ENCODE measurements around the gene ATP10A.
A peak's percentile ranks its signal among the peaks of the same experiment; 100 is the strongest.

The ATP10A gene

DNA sequence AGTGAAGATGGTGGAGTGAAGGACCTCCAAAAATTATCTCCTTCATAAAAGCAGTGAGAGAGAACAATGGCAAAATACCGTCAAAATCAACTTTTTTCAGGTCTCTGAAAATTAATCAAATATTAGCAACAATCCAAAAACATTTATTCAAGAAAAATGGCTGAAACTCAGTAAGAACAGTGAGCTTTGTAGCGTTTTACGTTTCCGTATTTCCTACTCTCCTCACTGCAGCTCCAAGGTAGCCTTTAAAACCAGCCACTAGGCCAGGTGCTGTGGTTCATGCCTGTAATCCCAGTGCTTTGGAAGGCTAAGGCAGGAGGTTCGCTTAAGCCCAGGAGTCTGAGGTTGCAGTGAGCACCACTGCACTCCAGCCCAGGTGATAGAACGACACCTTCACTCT lies 38.5 kb downstream of the ATP10A start:
- H3K36me3 Mint-ChIP-seq: peaks cover 37% of the 10 kb centered on the region
- peak overlapping the region; percentile 52 for H3K4me3 Mint-ChIP-seq
- H3K9me3 Mint-ChIP-seq: peaks cover 12% of the 10 kb centered on the region
- no peaks in the 10 kb centered on the region for H3K27me3 Mint-ChIP-seq
- H3K27ac Mint-ChIP-seq: peak overlapping the region; percentile 11
- peaks cover 87% of the 10 kb centered on the region for H3K4me1 Mint-ChIP-seq

DNA sequence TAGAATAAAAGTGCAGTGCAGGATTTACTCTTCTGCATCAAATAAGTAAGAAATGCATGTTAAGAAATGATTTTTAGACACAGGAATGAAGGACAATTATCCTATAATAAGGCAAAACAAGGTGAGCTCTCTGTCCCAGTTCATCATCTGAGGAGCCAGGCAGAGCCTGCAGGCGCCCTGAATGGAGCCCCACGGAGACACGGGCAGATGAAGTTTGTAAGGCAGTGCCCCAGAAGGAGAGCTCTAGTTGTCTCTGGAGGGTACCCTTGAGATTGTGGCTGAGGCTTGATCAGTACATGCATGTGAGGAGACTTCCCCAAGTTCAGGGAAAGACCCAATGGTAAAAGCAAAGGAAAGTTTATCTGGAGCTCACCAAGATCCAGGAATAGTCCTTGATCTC lies 50.3 kb downstream of the ATP10A start:
- H3K4me3 Mint-ChIP-seq: peak overlapping the region; percentile 45
- H3K27ac Mint-ChIP-seq: peak overlapping the region; percentile 88
- H3K27me3 Mint-ChIP-seq: no peaks in the 10 kb centered on the region
- no peaks in the 10 kb centered on the region for H3K9me3 Mint-ChIP-seq
- peaks cover 81% of the 10 kb centered on the region for H3K4me1 Mint-ChIP-seq
- peaks cover 4% of the 10 kb centered on the region for H3K36me3 Mint-ChIP-seq

DNA sequence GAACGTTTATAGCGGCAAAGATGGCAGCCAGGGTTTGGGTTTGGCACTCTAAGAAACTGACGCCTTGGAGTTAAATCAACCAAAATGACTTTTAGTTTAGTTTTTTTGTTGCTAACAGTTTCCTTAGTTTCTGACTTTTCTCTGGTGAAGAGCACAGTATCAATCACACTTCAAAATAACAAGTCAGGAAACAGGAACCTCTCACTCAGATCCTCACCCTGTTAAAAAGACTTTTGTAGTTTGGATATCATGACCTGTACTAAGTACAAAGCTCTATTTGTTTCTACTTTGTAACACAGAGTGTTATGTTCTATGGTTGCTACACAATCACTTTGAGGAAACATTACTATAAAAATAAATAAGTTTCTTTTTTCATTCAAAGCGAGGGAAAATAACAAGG lies 51.1 kb downstream of the ATP10A start:
- Mint-ChIP-seq H3K4me1 (peaks cover 79% of the 10 kb centered on the region), H3K27ac (peak overlapping the region; percentile 88)

DNA sequence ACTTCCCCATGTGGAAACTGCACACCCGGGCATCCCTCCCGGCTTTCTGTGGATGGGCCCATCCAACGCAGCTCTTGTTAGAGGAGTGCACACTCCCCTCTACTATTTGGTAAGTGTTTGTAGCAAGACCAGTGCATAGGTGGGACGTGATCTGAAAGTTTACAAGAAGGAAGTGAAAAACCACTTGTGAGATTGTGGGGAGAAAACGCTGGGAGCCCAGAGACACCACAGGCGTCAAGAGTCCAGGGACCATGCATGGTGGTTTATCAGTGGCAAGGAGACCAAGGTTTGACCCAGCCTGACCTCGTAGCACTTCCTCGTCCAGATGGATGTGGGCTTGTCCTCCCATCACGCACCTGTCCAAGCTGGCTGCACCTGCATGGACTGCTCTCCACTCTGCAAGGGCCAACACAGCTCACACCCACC lies 51.6 kb downstream of the ATP10A start:
- Mint-ChIP-seq H3K27ac (peak overlapping the region; percentile 88), H3K27me3 (no peaks in the 10 kb centered on the region), H3K9me3 (no peaks in the 10 kb centered on the region), H3K36me3 (peaks cover 4% of the 10 kb centered on the region), H3K4me3 (peak overlapping the region; percentile 81), H3K4me1 (peaks cover 83% of the 10 kb centered on the region)

More for the DNA sequence above, 51.1 kb downstream of the ATP10A start:
- Mint-ChIP-seq H3K36me3 (peaks cover 4% of the 10 kb centered on the region), H3K4me3 (peak overlapping the region; percentile 81), H3K27me3 (no peaks in the 10 kb centered on the region), H3K9me3 (no peaks in the 10 kb centered on the region)

DNA sequence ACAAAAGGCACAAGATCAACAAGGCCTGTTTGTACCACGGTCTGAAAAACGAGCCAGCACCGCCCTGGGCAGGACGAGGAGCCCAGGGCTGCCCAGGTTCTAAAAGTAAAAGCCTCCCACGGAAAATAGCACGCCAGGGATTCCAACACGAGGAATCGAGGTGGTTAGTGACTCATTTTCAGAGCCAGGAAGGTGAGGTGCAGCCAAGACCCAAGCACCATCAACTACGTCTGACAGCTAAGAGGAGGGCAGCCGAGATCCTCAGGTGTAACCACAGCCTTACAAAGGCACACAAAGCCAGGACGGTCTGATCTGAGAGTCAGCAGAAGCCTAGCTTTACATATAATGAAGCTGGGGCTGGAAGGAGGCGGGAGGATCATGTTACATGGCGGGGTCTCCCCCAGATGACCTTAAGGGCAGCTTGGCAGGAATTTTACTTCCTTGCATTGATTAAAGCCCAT lies 52.5 kb downstream of the ATP10A start:
- H3K27ac Mint-ChIP-seq: peak overlapping the region; percentile 88
- no peaks in the 10 kb centered on the region for H3K9me3 Mint-ChIP-seq
- H3K4me1 Mint-ChIP-seq: peaks cover 90% of the 10 kb centered on the region
- H3K27me3 Mint-ChIP-seq: no peaks in the 10 kb centered on the region
- peaks cover 4% of the 10 kb centered on the region for H3K36me3 Mint-ChIP-seq
- H3K4me3 Mint-ChIP-seq: peak overlapping the region; percentile 81

DNA sequence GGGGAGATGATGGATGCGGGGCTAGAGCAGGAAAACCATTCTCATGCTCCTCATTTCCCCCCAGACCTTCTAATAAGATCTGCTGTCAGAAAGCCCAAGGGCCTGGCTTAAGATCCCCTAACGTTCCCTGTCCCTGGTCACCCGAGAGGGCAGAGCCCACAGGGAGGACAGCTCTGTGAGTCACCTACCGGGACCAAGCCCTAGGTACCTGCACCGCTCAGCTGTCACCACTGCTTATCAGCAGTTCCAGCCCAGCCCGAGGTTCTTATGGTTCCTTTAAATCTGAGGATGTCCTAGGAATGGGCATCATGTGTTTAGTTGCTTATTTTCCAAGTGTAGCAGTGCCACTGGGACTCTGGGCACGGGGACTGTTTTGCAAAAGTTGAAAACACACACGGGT lies 53.0 kb downstream of the ATP10A start:
- no peaks in the 10 kb centered on the region for H3K27me3 Mint-ChIP-seq
- peaks cover 4% of the 10 kb centered on the region for H3K36me3 Mint-ChIP-seq
- H3K9me3 Mint-ChIP-seq: no peaks in the 10 kb centered on the region
- peak overlapping the region; percentile 81 for H3K4me3 Mint-ChIP-seq
- peak overlapping the region; percentile 88 for H3K27ac Mint-ChIP-seq
- peaks cover 90% of the 10 kb centered on the region for H3K4me1 Mint-ChIP-seq

DNA sequence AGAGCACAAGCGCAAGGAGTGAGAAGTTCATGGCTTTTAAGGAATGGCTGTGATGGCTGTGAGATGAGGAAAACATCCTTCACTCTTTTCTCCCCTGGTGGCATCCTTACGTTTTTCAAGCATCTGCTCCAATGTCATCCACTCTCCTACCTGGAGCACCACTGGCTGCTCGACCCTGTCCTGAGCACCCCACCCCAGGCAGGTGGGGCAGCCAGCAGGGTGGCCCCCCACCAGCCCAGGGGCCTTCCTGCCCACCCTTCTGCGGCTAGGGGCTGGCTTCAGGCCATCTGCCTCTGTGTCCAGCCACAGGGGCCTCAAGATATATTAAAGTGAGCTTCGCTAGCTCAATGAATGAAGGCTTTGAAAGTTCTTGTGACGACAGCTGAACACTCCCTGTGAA lies 56.1 kb downstream of the ATP10A start:
- Mint-ChIP-seq H3K27ac (peak overlapping the region; percentile 42), H3K9me3 (no peaks in the 10 kb centered on the region), H3K27me3 (no peaks in the 10 kb centered on the region), H3K36me3 (peaks cover 4% of the 10 kb centered on the region), H3K4me3 (no peak overlapping the region), H3K4me1 (peaks cover 65% of the 10 kb centered on the region)

DNA sequence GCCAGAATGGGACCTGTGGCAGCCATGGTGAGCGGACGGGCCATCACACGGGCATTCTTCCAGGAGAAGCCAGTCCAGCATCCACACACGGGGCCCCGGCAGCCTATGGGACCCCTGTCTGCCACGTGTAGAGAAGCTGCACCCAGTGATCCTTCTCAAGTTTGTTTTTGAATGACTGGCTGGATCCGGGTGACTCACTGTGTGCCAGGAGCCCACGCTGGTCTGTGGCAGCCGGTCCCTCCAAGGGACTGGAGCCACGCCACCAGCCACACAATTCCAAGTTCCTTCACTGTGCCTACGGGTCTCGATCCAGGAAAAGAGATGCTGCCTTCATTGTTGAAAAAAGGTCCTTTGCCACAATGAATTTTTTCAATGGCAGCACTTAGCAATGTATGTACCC lies 58.1 kb downstream of the ATP10A start:
- Mint-ChIP-seq H3K36me3 (no peaks in the 10 kb centered on the region), H3K27ac (no peak overlapping the region), H3K27me3 (no peaks in the 10 kb centered on the region), H3K4me1 (peaks cover 63% of the 10 kb centered on the region), H3K4me3 (no peak overlapping the region), H3K9me3 (no peaks in the 10 kb centered on the region)

DNA sequence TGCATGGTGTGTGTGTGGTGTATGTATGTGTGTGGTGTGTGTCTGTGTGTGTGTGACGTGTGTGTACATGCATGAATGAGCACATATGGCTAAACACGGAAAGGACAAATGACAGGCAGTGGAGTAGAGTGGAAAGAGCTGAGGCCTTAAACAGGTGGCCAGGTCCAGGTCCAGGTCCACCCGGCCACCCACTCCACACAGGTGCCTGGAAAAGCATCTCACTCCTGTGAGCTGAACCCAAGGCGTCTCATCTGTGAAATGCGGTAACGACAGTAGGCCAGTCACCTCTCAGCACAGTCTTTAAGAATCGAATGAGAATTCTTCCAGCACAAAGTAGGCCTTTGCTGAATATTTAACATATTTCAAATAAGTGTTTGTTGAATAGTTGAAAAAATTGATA lies 58.7 kb downstream of the ATP10A start:
- Mint-ChIP-seq H3K4me1 (peaks cover 64% of the 10 kb centered on the region), H3K4me3 (no peak overlapping the region)

DNA sequence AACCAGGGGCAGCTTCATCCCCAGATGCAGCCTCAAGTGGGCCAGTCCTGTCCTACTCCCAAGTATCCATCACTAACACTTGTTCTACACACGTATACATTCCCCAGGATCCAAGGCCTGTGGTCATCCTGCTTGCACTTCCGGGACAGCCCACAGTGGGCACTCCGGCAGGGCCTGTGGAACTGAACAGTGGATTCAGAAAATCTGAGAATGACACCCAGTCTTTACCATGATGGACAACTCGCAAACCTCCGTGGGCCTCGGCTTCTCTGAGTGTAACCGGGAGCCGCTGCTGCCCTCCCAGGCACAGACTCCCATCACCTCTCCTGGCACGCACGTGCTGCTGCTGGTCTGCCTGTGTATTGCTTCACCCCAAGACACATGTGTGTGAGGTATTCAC lies 59.6 kb downstream of the ATP10A start:
- peaks cover 65% of the 10 kb centered on the region for H3K4me1 Mint-ChIP-seq
- H3K4me3 Mint-ChIP-seq: no peak overlapping the region
- no peaks in the 10 kb centered on the region for H3K36me3 Mint-ChIP-seq
- H3K27me3 Mint-ChIP-seq: no peaks in the 10 kb centered on the region
- H3K27ac Mint-ChIP-seq: no peak overlapping the region
- no peaks in the 10 kb centered on the region for H3K9me3 Mint-ChIP-seq

More for the DNA sequence above, 58.7 kb downstream of the ATP10A start:
- Mint-ChIP-seq H3K36me3 (no peaks in the 10 kb centered on the region), H3K27me3 (no peaks in the 10 kb centered on the region), H3K9me3 (no peaks in the 10 kb centered on the region), H3K27ac (no peak overlapping the region)

DNA sequence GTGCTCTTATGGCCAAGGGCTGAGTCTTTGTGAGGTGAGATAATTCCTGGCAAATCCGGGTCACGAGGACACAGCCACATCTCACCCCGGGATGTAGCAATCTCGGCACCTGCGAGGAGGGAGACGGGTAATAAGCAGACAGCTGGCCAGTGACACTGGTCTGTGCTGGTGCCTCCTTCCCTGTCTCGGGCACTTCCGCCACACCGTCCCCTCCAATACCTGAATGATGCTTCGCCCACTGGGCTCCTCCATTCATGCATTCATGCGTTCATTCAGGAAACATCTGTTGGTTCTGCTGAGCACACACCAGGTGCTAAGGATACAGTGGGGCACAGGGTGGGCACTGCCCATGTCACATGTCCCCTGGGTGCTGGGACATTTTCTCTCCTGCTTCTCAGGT lies 60.1 kb downstream of the ATP10A start:
- Mint-ChIP-seq H3K4me3 (no peak overlapping the region), H3K9me3 (no peaks in the 10 kb centered on the region), H3K36me3 (no peaks in the 10 kb centered on the region), H3K27ac (no peak overlapping the region), H3K4me1 (peaks cover 64% of the 10 kb centered on the region), H3K27me3 (no peaks in the 10 kb centered on the region)

DNA sequence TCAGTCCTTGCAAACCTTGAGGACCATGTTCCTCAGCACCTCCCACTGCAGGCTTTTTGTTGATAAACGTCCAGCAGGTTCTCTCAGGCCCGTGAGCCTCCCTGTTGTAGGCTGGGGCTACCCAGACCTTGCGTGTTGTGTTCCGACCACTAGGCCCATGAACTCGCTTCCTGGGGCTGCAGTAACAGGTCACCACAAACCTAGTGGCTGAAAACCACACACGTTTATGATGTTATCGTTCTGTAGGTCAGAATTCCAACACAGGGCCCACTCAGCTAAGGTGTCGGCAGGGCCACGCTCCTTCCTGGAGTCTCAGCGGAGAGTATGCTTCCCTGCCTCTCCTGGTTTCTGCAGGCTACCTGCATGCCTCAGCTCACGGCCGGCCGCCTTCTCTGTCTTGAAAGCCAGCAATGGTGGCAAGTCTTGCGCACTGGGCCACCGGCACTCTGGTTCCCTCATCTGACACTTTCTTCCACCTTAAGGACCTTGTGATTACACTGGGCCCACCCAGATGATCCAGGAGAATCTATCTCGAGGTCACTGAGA lies 60.8 kb downstream of the ATP10A start:
- no peaks in the 10 kb centered on the region for H3K9me3 Mint-ChIP-seq
- peak overlapping the region; percentile 8 for H3K27ac Mint-ChIP-seq
- H3K4me1 Mint-ChIP-seq: peaks cover 65% of the 10 kb centered on the region
- peaks cover 2% of the 10 kb centered on the region for H3K36me3 Mint-ChIP-seq
- no peaks in the 10 kb centered on the region for H3K27me3 Mint-ChIP-seq
- H3K4me3 Mint-ChIP-seq: no peak overlapping the region

DNA sequence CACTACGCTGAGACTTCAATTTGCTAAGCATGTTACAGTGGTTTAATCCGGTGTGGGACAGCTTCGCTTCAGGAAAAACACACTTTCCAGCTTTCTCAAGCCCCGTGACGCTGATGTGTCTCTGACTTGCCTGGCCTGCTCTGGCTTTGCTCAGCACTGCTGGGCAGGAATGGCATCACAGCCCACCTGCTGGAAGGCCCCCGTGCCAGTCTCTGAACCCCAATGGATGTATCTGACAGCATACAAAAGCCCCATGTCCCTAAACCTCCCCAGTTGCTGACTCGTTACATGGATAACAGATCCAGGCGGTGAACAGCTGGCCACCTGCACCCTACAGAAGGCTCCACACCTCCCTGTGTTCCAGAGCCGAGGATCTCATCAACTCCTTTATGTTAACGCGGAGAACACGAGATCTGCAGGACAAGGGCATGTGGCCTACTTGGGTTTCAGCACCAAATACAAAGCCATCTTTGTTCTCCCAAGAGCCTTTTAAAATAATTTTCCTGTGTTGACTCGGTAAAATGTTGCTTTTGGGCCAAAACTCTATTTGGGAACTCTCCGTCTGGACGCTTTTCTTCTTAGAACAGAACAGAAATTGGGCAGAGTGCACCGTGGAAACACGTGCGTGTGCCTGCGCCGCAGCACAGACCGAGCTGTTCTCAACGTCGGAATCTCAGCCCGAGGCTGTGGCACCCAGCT lies 61.4 kb downstream of the ATP10A start:
- Mint-ChIP-seq H3K9me3 (no peaks in the 10 kb centered on the region), H3K27ac (no peak overlapping the region), H3K36me3 (peaks cover 4% of the 10 kb centered on the region), H3K4me3 (no peak overlapping the region), H3K27me3 (no peaks in the 10 kb centered on the region), H3K4me1 (peaks cover 69% of the 10 kb centered on the region)

DNA sequence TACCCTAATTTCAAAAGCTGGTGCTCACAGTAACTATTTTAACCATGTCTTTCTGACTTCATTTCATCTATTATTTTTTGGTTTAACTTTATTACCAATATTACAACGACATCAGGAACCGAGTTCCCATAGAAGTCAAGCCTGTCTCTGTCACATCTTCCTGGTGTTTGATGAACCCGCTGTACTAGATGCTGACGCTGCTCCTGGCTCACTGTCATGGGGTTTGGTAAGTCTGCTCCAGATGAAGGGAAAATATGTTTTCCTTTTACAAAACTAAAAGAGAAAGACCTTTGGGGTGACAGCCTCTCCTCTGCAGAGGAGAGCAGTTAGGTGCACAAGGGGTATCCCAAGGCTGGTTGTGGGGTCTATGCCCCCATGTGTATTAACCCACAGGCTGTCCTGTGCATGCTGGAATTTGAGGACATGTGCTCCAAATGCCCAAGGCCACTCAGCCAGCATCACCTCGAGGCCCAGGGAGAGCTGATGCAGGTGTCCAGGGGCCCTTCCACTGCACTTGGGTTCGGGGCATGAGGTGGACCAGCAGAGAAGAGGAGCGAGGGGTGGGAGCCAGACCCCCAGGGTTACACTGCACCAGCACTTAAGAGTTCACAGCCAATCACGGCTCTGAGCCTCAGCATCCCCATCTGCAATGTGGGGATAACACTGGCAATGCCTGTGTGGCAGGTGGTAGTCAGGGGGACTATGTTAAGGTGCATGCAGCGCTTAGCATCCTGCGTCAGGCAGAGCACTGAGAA lies 62.2 kb downstream of the ATP10A start:
- Mint-ChIP-seq H3K4me1 (peaks cover 67% of the 10 kb centered on the region), H3K4me3 (peak overlapping the region; percentile 73), H3K27me3 (no peaks in the 10 kb centered on the region), H3K36me3 (peaks cover 4% of the 10 kb centered on the region), H3K9me3 (no peaks in the 10 kb centered on the region), H3K27ac (peak overlapping the region; percentile 38)

DNA sequence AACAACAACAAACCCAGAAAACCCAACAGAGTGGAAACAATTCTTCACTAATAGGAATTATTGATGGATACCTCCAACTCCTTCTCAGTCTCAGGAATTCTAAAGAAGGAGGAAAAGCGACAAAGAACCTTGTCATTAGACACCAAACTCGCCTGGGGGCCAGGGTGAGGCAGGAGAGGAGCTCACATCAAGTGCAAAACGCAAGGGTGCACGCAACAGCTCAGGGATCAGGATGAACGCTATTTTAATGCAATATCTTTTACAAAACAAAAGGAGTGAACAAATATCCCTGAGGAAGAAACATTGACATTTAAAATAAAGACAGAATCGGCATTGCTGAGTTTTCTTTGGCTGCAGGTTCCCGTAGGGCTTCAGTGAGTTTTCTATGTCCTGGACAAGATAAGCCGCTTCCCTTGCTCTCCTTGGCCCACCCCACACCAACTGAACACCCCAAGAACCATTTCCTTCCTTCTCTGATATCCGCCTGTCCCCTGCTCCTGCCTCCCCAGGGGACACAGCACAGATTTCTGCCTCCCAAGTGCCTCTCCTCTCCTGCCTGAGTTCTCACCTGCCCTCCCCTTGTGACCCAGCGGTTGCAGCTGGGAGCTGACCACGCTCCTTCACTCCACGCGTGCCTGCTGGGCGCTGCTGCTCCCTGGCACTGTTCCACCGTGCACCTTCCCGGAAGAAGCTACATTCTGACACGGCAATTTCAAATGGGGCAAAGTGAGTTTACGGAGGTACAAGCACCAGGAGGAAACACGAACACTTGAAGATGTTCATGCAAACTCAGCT lies 63.0 kb downstream of the ATP10A start:
- H3K4me3 Mint-ChIP-seq: peak overlapping the region; percentile 73
- H3K9me3 Mint-ChIP-seq: no peaks in the 10 kb centered on the region
- H3K27ac Mint-ChIP-seq: peak overlapping the region; percentile 92
- H3K27me3 Mint-ChIP-seq: no peaks in the 10 kb centered on the region
- H3K4me1 Mint-ChIP-seq: peaks cover 67% of the 10 kb centered on the region
- peaks cover 4% of the 10 kb centered on the region for H3K36me3 Mint-ChIP-seq

Measured in activated naive CD4-positive, alpha-beta T cell treated with anti-CD3 and anti-CD28 coated beads, Interleukin-2, amount 50 U/mL, for 24 hours (primary cell).